Prostate gland (tissue), 2 donors: ENCODE results near the gene MYO16. TPM values are rescaled to one million over a fixed set of nuclear protein-coding genes. Genes with fewer than 3 reads are reported as not detected.

Experiments
- DNase-seq: peaks from one replicate; pipeline ENCODE4 v3.0.0-alpha.2; 2019; ENCODE audit warnings: low spot score
- H3K27ac ChIP-seq, 2 donors: fragments of 200-600 bp; sonication (generic); 2 replicates each; pipeline ENCODE4 v1.5.1; 2017 to 2019
- H3K27me3 ChIP-seq: fragments of 200-600 bp; sonication (generic); replicated peaks from 2 replicates; pipeline ENCODE4 v1.5.1; 2019; ENCODE audit not compliant: insufficient read depth
- H3K36me3 ChIP-seq, 2 donors: fragments of 200-600 bp; sonication (generic); 1 replicate in 1 of 2; 2 replicates in 1 of 2; pipeline versions ENCODE4 v1.5.1 to v1.8.1; 2017 to 2019
- H3K4me1 ChIP-seq: fragments of 200-600 bp; sonication (generic); replicated peaks from 2 replicates; pipeline ENCODE4 v1.5.1; 2019
- H3K4me3 ChIP-seq, 2 donors: fragments of 200-600 bp; sonication (generic); 2 replicates each; pipeline ENCODE4 v1.5.1; 2017 to 2019
- H3K9me3 ChIP-seq: fragments of 200-600 bp; sonication (generic); 2 replicates; pipeline ENCODE4 v1.5.1; 2017
- CTCF ChIP-seq, 4 experiments: fragments of 200-600 bp in 2 of 4; fragments of 450-650 bp in 2 of 4; sonication (generic) in 2 of 4; IDR thresholded peaks; 1 replicate in 3 of 4; 2 replicates in 1 of 4; pipeline ENCODE4 v1.5.1; 2016 to 2019; ENCODE audit warnings: antibody characterized with exemption in 4 of 4, mild to moderate bottlenecking in 2 of 4, moderate library complexity in 2 of 4
- POLR2A ChIP-seq: fragments of 450-650 bp; IDR thresholded peaks from one replicate; pipeline ENCODE4 v1.6.1; 2016; ENCODE audit warnings: antibody characterized with exemption, mild to moderate bottlenecking
- POLR2AphosphoS5 ChIP-seq: sonication (generic); formaldehyde crosslinking; IDR thresholded peaks from one replicate; pipeline ENCODE4 v1.6.1; 2017; ENCODE audit warnings: antibody characterized with exemption
- WGBS: methylation state at CpG from one replicate; pipeline ENCODE4 v1.1.5; 2018; 5-methylcytosine and 5-hydroxymethylcytosine counted together
- intact Hi-C: fragments of 100-400 bp; cut with DNase I; formaldehyde crosslinking; loops from one replicate; pipeline ENCODE4 v1.14.2; 2022
- total RNA-seq, 2 donors: library from RNA; depleted of rRNA; stranded (reverse); fragments of >200 nt; gene quantifications; one replicate each; pipeline ENCODE4 v1.1.0, GENCODE V29; 2016

Gene MYO16
- under 1 TPM; 0.14 to 0.85 TPM for total RNA-seq

- no peaks in the 10 kb centered on the region for H3K4me1 ChIP-seq
- intact Hi-C loops: no loop called here
- DNase-seq: no peak
- TF ChIP-seq POLR2AphosphoS5 (no peak), POLR2A (no peak), CTCF (IDR thresholded peaks at IDR 0.05) (no peak)
- 33% methylated on average over 11 of the region's 11 CpGs for WGBS
- H3K27me3 ChIP-seq: no peaks in the 10 kb centered on the region
- no peaks in the 10 kb centered on the region for H3K9me3 ChIP-seq
- H3K27ac ChIP-seq: no peak within 1 kb of the TSS
- no peaks in the 10 kb centered on the region for H3K36me3 ChIP-seq
- H3K4me3 ChIP-seq: no peak within 1 kb of the TSS
Observed at GRCh38 chr13:108629181-108629752, at the start of gene MYO16. TSS of gene MYO16 (plus strand) at chr13:108629611. CDS start at chr13:108629845, 234 bp downstream.

GRCh38 chr13:108586826-108587225, 42.6 kb upstream of the MYO16 start:
- TF ChIP-seq POLR2AphosphoS5 (no peak), POLR2A (no peak), CTCF (IDR thresholded peaks at IDR 0.05) (no peak)
- Histone ChIP-seq H3K36me3 (no peaks in the 10 kb centered on the region), H3K4me3 (no peak overlapping the region), H3K9me3 (no peaks in the 10 kb centered on the region), H3K27ac (no peak overlapping the region), H3K4me1 (no peaks in the 10 kb centered on the region), H3K27me3 (no peaks in the 10 kb centered on the region)
- 93% methylated on average over 3 of the region's 3 CpGs for WGBS
- intact Hi-C loops: no loop called here
- no peak for DNase-seq

- Histone ChIP-seq H3K27ac (no peak overlapping the region), H3K27me3 (peaks cover 2% of the 10 kb centered on the region), H3K4me3 (no peak overlapping the region), H3K36me3 (no peaks in the 10 kb centered on the region), H3K4me1 (no peaks in the 10 kb centered on the region), H3K9me3 (no peaks in the 10 kb centered on the region)
- no peak for DNase-seq
- intact Hi-C loops: no loop called here
- WGBS: 80% methylated on average over 3 of the region's 3 CpGs
- TF ChIP-seq POLR2A: no peak
- TF ChIP-seq POLR2AphosphoS5: no peak
- TF ChIP-seq CTCF (IDR thresholded peaks at IDR 0.05): no peak
Observed at GRCh38 chr13:108588516-108588915, 40.9 kb upstream of the MYO16 start.

GRCh38 chr13:108594153-108594552, 35.3 kb upstream of the MYO16 start:
- intact Hi-C loops: no loop called here
- H3K9me3 ChIP-seq: no peaks in the 10 kb centered on the region
- TF ChIP-seq POLR2A: no peak
- no peak for TF ChIP-seq CTCF (IDR thresholded peaks at IDR 0.05)
- no peak for TF ChIP-seq POLR2AphosphoS5
- DNase-seq: no peak
- H3K27me3 ChIP-seq: peaks cover 2% of the 10 kb centered on the region
- 39% methylated on average over 3 of the region's 3 CpGs for WGBS
- no peak overlapping the region for H3K27ac ChIP-seq
- H3K4me1 ChIP-seq: no peaks in the 10 kb centered on the region
- H3K36me3 ChIP-seq: no peaks in the 10 kb centered on the region
- H3K4me3 ChIP-seq: no peak overlapping the region
